Cardiac muscle cell (in vitro differentiated cells and primary cell): ENCODE results near the gene FCHSD2. TPM values are rescaled to one million over a fixed set of nuclear protein-coding genes. Genes with fewer than 3 reads are reported as not detected.

ENCODE experiments used
- DNase-seq, 2 donors: peaks; one replicate each; pipeline versions ENCODE4 v3.0.0 to v3.0.0-alpha.2; 2010 to 2017; ENCODE audit warnings: low read depth in 1 of 2, low spot score in 1 of 2
- H3K27ac ChIP-seq: fragments of 200-600 bp; sonication (generic); 2 replicates; pipeline ENCODE4 v1.5.1; 2016
- H3K27me3 ChIP-seq: fragments of 200-600 bp; sonication (generic); 2 replicates; pipeline ENCODE4 v1.6.0; 2016; ENCODE audit warnings: control low read depth
- H3K36me3 ChIP-seq: fragments of 200-600 bp; sonication (generic); 2 replicates; pipeline ENCODE4 v1.5.1; 2016; ENCODE audit warnings: control low read depth
- H3K4me1 ChIP-seq: fragments of 200-600 bp; sonication (generic); 2 replicates; pipeline ENCODE4 v1.8.1; 2017; ENCODE audit warnings: low read depth, mild to moderate bottlenecking, mixed run types
- H3K4me3 ChIP-seq: fragments of 200-600 bp; sonication (generic); 2 replicates; pipeline ENCODE4 v1.5.1; 2016; ENCODE audit warnings: mild to moderate bottlenecking
- H3K9me3 ChIP-seq: fragments of 200-600 bp; sonication (generic); 2 replicates; pipeline ENCODE4 v1.5.1; 2017; ENCODE audit warnings: low read depth, mild to moderate bottlenecking, control low read depth
- polyA plus RNA-seq: library from polyadenylated mRNA; unstranded; fragments of >200 nt; fragmentation: Nextera tagmentation; extraction: Ambion mirVana; gene quantifications from 2 replicates; pipeline ENCODE4 v1.2.1, GENCODE V29; 2016
- total RNA-seq: library from RNA; depleted of rRNA; stranded (reverse); fragments of >200 nt; gene quantifications from 2 replicates; pipeline ENCODE4 v1.2.3, GENCODE V29; 2016
- TF ChIP-seq, protein P1 (sequence below): IDR thresholded peaks from 2 replicates; pipeline ENCODE4 v1.5.1; 2012; ENCODE audit warnings: low read depth, mild to moderate bottlenecking, low read length

FCHSD2 gene
- total and polyA plus RNA-seq, 2 experiments from 2014 or later, result 12.3 to 16.9 TPM

DNA sequence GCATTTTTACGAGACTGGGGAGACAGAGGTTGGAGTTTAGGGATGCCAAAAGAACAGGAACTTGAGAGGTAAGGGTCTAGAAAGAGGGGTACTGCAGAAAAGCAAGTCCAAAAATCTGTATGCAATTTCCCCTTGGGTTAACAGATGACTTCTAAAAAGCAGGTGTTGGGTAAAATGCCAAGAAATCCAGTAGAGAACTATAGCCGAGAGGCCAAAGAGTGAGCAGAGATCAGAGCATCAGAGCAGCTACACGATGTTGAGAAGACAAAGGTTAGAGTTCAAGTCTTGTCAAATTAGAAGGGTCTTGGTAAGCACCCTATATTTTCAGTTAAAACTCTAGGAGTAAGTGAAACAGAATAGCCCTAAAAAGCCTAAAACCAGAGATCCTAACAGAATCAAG lies 145.2 kb downstream of the FCHSD2 start:
- Histone ChIP-seq H3K9me3 (no peaks in the 10 kb centered on the region), H3K4me1 (peaks cover 10% of the 10 kb centered on the region), H3K4me3 (no peak overlapping the region), H3K36me3 (no peaks in the 10 kb centered on the region), H3K27me3 (no peaks in the 10 kb centered on the region), H3K27ac (no peak overlapping the region)
- DNase-seq, result no peak
- TF ChIP-seq, protein P1, sequence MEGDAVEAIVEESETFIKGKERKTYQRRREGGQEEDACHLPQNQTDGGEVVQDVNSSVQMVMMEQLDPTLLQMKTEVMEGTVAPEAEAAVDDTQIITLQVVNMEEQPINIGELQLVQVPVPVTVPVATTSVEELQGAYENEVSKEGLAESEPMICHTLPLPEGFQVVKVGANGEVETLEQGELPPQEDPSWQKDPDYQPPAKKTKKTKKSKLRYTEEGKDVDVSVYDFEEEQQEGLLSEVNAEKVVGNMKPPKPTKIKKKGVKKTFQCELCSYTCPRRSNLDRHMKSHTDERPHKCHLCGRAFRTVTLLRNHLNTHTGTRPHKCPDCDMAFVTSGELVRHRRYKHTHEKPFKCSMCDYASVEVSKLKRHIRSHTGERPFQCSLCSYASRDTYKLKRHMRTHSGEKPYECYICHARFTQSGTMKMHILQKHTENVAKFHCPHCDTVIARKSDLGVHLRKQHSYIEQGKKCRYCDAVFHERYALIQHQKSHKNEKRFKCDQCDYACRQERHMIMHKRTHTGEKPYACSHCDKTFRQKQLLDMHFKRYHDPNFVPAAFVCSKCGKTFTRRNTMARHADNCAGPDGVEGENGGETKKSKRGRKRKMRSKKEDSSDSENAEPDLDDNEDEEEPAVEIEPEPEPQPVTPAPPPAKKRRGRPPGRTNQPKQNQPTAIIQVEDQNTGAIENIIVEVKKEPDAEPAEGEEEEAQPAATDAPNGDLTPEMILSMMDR, result no peak

DNA sequence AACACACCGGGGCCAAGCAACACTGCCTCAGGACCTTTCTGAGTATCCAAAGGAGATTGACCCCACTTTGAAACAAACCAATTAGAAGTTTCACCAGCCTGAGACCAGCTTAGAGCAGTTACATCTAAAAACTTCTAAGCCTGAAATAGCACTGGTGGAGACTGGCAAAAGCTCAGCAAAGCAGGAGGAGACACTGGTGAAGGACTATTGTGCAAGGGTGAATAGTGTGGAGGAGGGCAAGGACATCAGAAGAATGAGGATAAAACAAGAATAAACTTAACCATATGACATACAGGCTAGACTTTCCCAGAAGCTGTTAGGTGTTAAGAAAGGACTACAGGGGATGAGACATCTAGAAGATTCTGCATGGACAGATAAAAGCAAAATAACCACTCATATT lies 152.4 kb downstream of the FCHSD2 start:
- peaks cover 1% of the 10 kb centered on the region for H3K36me3 ChIP-seq
- no peaks in the 10 kb centered on the region for H3K27me3 ChIP-seq
- H3K4me1 ChIP-seq, result peaks cover 11% of the 10 kb centered on the region
- no peak overlapping the region for H3K27ac ChIP-seq
- H3K4me3 ChIP-seq, result no peak overlapping the region
- DNase-seq, result peak in 1 of 2 donors; percentile 68
- no peaks in the 10 kb centered on the region for H3K9me3 ChIP-seq
- TF ChIP-seq, protein P1, result no peak

DNA sequence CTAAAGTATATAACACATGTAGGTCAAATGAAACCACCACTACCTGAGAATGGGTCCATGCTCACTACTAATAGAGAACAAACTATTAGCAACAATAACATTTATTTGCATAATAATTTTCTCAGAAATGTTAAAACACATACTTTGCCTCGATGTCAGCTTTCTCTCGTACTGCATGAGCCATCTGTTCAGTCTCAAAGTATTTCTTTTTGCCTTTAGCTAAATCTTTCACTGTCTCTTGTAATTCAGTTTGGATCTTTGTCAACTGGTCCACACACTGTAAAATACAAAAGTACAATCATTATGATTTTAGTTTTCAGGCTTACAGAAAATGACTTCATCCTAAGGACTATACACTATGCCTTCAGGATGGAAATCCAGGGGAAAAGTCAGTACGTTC lies 153.3 kb downstream of the FCHSD2 start:
- DNase-seq, result no peak
- H3K9me3 ChIP-seq, result no peaks in the 10 kb centered on the region
- H3K27me3 ChIP-seq, result no peaks in the 10 kb centered on the region
- no peak overlapping the region for H3K27ac ChIP-seq
- H3K4me1 ChIP-seq, result peaks cover 20% of the 10 kb centered on the region
- H3K36me3 ChIP-seq, result peaks cover 4% of the 10 kb centered on the region
- H3K4me3 ChIP-seq, result no peak overlapping the region
- TF ChIP-seq, protein P1, result no peak

DNA sequence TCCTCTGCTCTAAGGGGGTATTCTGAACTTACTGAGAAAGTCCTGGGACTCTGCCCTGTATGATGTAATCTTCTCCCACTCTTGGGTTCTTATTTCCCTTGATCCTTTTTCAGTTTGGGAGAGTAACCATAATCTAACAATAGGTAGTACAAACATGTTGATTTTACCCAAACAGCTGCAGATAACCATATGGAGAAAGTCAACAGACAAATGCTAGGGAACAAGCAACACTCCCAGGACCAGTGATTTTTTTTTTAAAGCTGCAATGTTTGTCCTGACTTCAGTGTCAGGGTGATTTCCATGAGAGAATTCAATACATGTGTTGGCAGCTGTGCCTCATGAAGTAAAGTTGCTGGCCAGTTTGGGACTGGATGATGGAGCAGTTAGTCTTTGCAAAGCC lies 156.5 kb downstream of the FCHSD2 start:
- DNase-seq, result peak in 1 of 2 donors; percentile 45
- TF ChIP-seq, protein P1, result no peak
- H3K36me3 ChIP-seq, result peaks cover 4% of the 10 kb centered on the region
- H3K4me3 ChIP-seq, result no peak overlapping the region
- H3K27me3 ChIP-seq, result no peaks in the 10 kb centered on the region
- peak overlapping the region; percentile 54 for H3K27ac ChIP-seq
- no peaks in the 10 kb centered on the region for H3K9me3 ChIP-seq
- peaks cover 21% of the 10 kb centered on the region for H3K4me1 ChIP-seq

DNA sequence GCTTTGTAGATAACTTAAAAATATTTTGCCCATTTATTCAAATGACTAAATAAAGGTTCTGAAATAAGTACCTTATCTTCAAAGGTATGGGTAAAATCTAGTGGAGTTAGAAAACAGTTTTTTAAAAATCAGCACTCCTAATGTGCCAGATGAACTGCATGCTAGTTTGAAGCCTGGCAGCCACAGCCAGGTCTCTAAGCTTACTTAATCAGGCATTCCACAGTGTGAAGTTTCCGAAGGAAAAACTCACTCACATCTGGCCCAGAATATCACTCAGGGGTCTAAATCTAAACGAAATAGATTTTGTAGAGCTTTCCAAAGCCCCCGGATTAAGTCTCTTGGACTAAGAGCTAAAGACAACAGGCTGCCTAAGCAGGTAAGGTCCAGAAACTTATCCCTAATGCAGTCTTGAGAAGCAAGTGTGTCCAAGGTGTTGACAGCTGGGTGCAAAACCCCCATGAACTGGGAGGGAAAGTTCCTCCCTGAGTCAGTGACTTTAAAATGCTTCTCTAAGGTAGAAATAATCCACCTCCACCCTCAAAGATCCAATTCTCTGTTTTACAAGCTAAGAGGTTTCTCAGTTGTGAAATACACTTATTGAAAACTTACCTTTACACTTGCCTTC lies 157.6 kb downstream of the FCHSD2 start:
- H3K27ac ChIP-seq, result peak overlapping the region; percentile 89
- TF ChIP-seq, protein P1, result no peak
- peak; percentile 41 to 59 for DNase-seq

More for the DNA sequence above, 157.6 kb downstream of the FCHSD2 start:
- Histone ChIP-seq H3K36me3 (peaks cover 4% of the 10 kb centered on the region), H3K27me3 (no peaks in the 10 kb centered on the region), H3K9me3 (no peaks in the 10 kb centered on the region), H3K4me1 (peaks cover 21% of the 10 kb centered on the region), H3K4me3 (no peak overlapping the region)
